Right atrium auricular region (tissue), 2 donors: ENCODE data around the gene PCDHGA6. TPM values are rescaled to one million over a fixed set of nuclear protein-coding genes. Genes with fewer than 3 reads are reported as not detected.
A peak's percentile ranks its signal among the peaks of the same experiment; 100 is the strongest.

Source experiments
- DNase-seq: peaks from one replicate; pipeline ENCODE4 v3.0.0-alpha.2; 2019; ENCODE audit warnings: low spot score
- H3K27ac ChIP-seq, 2 donors: fragments of 200-600 bp; sonication (generic); 1 replicate in 1 of 2; 2 replicates in 1 of 2; pipeline ENCODE4 v1.5.1; 2016 to 2019
- H3K27me3 ChIP-seq, 2 donors: fragments of 200-600 bp; sonication (generic); one replicate each; pipeline versions ENCODE4 v1.5.1 to v1.6.0; 2017 to 2019
- H3K36me3 ChIP-seq: fragments of 200-600 bp; sonication (generic); one replicate; pipeline ENCODE4 v1.5.1; 2016
- H3K4me1 ChIP-seq, 2 donors: fragments of 200-600 bp; sonication (generic); one replicate each; pipeline versions ENCODE4 v1.5.1 to v1.6.0; 2017 to 2019
- H3K4me3 ChIP-seq, 2 donors: fragments of 200-600 bp; sonication (generic); 1 replicate in 1 of 2; 2 replicates in 1 of 2; pipeline ENCODE4 v1.5.1; 2017 to 2019; ENCODE audit warnings: mild to moderate bottlenecking in 1 of 2, moderate library complexity in 1 of 2
- H3K9me3 ChIP-seq, 2 donors: fragments of 200-600 bp; sonication (generic); one replicate each; pipeline ENCODE4 v1.5.1; 2019
- CTCF ChIP-seq, 2 donors: fragments of 200-600 bp; sonication (generic); IDR thresholded peaks; one replicate each; pipeline ENCODE4 v1.5.1; 2019; ENCODE audit warnings: antibody characterized with exemption in 2 of 2
- total RNA-seq, 2 donors: library from RNA; depleted of rRNA; stranded (reverse); fragments of >200 nt; gene quantifications; one replicate each; pipeline ENCODE4 v1.1.0, GENCODE V29; 2016

Gene PCDHGA6
- total RNA-seq, 2 donors from 2014 or later: 4.7 to 5.3 TPM

- Histone ChIP-seq H3K27ac (no peak overlapping the region), H3K36me3 (no peaks in the 10 kb centered on the region), H3K4me1 (no peaks in the 10 kb centered on the region), H3K4me3 (no peak overlapping the region), H3K27me3 (no peaks in the 10 kb centered on the region), H3K9me3 (peaks cover under 1 to 97% of the 10 kb centered on the region in 2 donors)
- no peak for TF ChIP-seq CTCF (IDR thresholded peaks at IDR 0.05)
- no peak for DNase-seq
These were observed 17.6 kb upstream of the PCDHGA6 start for GRCh38 chr5:141356133-141356532.

GRCh38 chr5:141356950-141357349 is 16.7 kb upstream of the PCDHGA6 start:
- no peaks in the 10 kb centered on the region for H3K36me3 ChIP-seq
- no peaks in the 10 kb centered on the region for H3K4me1 ChIP-seq
- H3K4me3 ChIP-seq: no peak overlapping the region
- H3K9me3 ChIP-seq: peaks cover 5 to 97% of the 10 kb centered on the region in 2 donors
- TF ChIP-seq CTCF (IDR thresholded peaks at IDR 0.05): no peak
- H3K27me3 ChIP-seq: no peaks in the 10 kb centered on the region
- no peak for DNase-seq
- no peak overlapping the region for H3K27ac ChIP-seq

- no peak for DNase-seq
- TF ChIP-seq CTCF (IDR thresholded peaks at IDR 0.05): peak; percentile 16 to 57
- Histone ChIP-seq H3K4me3 (peak within 1 kb of the TSS; percentile 25 to 28), H3K9me3 (peaks cover 11 to 98% of the 10 kb centered on the region in 2 donors), H3K4me1 (no peaks in the 10 kb centered on the region), H3K27me3 (no peaks in the 10 kb centered on the region), H3K27ac (no peak within 1 kb of the TSS), H3K36me3 (no peaks in the 10 kb centered on the region)
These were observed 13.8 kb upstream of the PCDHGA6 start, which contains the start of gene PCDHGB2 for GRCh38 chr5:141359790-141360426. PCDHGB2 (plus strand) TSS chr5:141359994; CDS start chr5:141360136, 142 bp downstream.

- Histone ChIP-seq H3K27me3 (no peaks in the 10 kb centered on the region), H3K9me3 (peaks cover 19 to 98% of the 10 kb centered on the region in 2 donors), H3K27ac (no peak overlapping the region), H3K4me1 (no peaks in the 10 kb centered on the region), H3K36me3 (no peaks in the 10 kb centered on the region), H3K4me3 (no peak overlapping the region)
- DNase-seq: no peak
- TF ChIP-seq CTCF (IDR thresholded peaks at IDR 0.05): no peak
These were observed 13.0 kb upstream of the PCDHGA6 start for GRCh38 chr5:141360685-141361084.

GRCh38 chr5:141362719-141363118 is 11.0 kb upstream of the PCDHGA6 start:
- Histone ChIP-seq H3K27me3 (no peaks in the 10 kb centered on the region), H3K4me1 (no peaks in the 10 kb centered on the region), H3K4me3 (no peak overlapping the region), H3K9me3 (peaks cover 22 to 96% of the 10 kb centered on the region in 2 donors), H3K27ac (no peak overlapping the region), H3K36me3 (no peaks in the 10 kb centered on the region)
- no peak for DNase-seq
- no peak for TF ChIP-seq CTCF (IDR thresholded peaks at IDR 0.05)
